Omental fat pad (tissue), 4 donors: ENCODE measurements around the gene CMTM7. TPM values are rescaled to one million over a fixed set of nuclear protein-coding genes. Genes with fewer than 3 reads are reported as not detected.

Experiments
- ATAC-seq: fragments of 150-250 bp; one replicate; pipeline ENCODE4 v1.9.1; 2016; ENCODE audit warnings: mild to moderate bottlenecking, moderate library complexity; ENCODE audit not compliant: low FRiP score
- DNase-seq: peaks from one replicate; pipeline ENCODE4 v3.0.0-alpha.2; 2019; ENCODE audit warnings: low spot score
- CTCF ChIP-seq, 3 donors: fragments of 450-650 bp; IDR thresholded peaks; one replicate each; pipeline ENCODE4 v1.5.1; 2016 to 2017; ENCODE audit warnings: antibody characterized with exemption in 3 of 3, mild to moderate bottlenecking in 3 of 3, moderate library complexity in 2 of 3
- total RNA-seq, 4 donors: library from RNA; depleted of rRNA; stranded (reverse); fragments of >200 nt; gene quantifications; one replicate each; pipeline ENCODE4 v1.1.0, GENCODE V29; 2016

The CMTM7 gene
- total RNA-seq, 4 donors from 2014 or later: 18.0 to 34.7 (median 31.3) TPM

DNA sequence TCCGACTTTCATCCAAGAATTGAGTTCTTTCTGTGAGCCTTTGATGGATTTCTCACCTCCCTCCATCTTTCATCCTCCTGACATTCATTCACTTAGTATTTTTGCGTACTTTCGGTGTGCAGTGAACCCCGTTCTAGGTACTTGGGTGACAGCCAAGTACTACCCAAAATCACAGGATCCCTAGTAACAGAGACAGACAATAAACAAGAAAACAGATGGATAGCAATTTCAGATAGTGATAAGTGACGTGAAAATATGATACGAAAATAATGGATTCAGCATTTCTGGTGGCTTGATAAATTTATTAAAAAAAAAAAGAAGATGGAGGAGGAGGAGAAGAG, 111.3 kb downstream of the CMTM7 start:
- no peak for DNase-seq
- ATAC-seq: no peak
- no peak for TF ChIP-seq CTCF (IDR thresholded peaks at IDR 0.05)

Other genes starting within 250 kb of the CMTM7 start
- 10 to 100 TPM in 1 of 4 donors, 1 to 10 TPM in 3; 4.8 to 18.3 (median 5.2) TPM for gene CMTM8, start 153.2 kb upstream of the CMTM7 start, total RNA-seq
- gene CMTM6, start 111.0 kb downstream of the CMTM7 start, total RNA-seq: 10 to 100 TPM; 49.2 to 73.3 (median 61.4) TPM
- 10 to 100 TPM; 21.3 to 30.0 (median 26.3) TPM for gene DYNC1LI1, start 179.0 kb downstream of the CMTM7 start, total RNA-seq